GM10266 (cell line): Measurements from ENCODE around the gene ADRA1B.
"Not testable (repeated sequence)": the region's sequence is repeated elsewhere in the genome, so short reads cannot be mapped to it uniquely, and the experiment has no call there.

ENCODE experiments used
- DNase-seq: peaks from one replicate; pipeline ENCODE4 v3.0.0; 2012; ENCODE audit errors: extremely low spot score
- TF ChIP-seq, protein P1 (sequence below): IDR thresholded peaks from 2 replicates; pipeline ENCODE4 v1.5.1; 2012; ENCODE audit warnings: mild to moderate bottlenecking, low read depth; ENCODE audit not compliant: control insufficient read depth, insufficient read depth; ENCODE audit errors: missing control alignments

The ADRA1B gene

DNA sequence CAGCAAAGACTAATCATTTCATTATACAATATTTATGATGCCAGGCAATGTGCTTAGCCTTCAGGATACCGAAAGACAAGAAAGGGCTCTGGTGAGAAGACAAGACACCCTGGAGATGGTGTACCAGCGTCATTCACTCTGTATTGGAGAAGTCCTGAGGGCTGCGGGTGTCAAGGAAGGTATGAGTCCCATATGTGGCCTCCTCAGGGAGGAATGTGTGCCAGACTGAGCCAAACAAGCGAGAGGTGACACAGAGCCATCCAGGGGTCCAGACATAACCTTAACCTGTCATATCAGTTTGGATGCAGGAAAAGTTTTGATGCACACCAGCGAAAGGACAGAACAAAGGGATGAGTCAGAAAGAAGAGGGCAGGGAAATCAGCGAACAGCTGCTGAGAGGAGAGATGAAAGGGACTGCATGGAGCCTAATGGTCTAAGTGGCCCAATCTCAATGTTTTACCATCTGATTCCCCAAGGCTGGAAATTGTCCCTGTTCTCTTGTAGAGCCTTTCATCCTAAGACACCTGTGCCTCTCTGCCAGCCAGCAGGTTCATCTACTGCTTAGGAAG is 38.9 kb downstream of the ADRA1B start:
- no peak for DNase-seq

DNA sequence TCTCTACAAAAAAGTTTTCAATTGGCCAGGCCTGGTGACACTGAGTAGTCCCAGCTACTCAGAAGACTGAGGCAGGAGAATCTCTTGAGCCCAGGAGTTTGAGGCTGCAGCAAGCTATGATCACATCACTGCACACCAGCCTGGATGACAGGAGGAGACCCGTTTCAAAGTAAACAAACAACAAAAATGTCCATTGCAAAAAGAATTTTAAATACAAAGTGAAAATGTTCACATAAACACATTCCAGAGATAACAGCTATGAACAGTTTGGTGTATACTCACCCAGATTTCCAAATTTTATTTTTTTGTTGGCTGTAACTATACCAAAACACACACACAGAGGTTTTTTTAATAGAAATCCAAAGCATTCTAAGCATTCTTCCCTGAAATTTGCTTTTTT is 39.8 kb downstream of the ADRA1B start:
- no peak for DNase-seq

More for the DNA sequence above, 38.9 kb downstream of the ADRA1B start:
- TF ChIP-seq, protein P1, sequence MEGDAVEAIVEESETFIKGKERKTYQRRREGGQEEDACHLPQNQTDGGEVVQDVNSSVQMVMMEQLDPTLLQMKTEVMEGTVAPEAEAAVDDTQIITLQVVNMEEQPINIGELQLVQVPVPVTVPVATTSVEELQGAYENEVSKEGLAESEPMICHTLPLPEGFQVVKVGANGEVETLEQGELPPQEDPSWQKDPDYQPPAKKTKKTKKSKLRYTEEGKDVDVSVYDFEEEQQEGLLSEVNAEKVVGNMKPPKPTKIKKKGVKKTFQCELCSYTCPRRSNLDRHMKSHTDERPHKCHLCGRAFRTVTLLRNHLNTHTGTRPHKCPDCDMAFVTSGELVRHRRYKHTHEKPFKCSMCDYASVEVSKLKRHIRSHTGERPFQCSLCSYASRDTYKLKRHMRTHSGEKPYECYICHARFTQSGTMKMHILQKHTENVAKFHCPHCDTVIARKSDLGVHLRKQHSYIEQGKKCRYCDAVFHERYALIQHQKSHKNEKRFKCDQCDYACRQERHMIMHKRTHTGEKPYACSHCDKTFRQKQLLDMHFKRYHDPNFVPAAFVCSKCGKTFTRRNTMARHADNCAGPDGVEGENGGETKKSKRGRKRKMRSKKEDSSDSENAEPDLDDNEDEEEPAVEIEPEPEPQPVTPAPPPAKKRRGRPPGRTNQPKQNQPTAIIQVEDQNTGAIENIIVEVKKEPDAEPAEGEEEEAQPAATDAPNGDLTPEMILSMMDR, result no peak

DNA sequence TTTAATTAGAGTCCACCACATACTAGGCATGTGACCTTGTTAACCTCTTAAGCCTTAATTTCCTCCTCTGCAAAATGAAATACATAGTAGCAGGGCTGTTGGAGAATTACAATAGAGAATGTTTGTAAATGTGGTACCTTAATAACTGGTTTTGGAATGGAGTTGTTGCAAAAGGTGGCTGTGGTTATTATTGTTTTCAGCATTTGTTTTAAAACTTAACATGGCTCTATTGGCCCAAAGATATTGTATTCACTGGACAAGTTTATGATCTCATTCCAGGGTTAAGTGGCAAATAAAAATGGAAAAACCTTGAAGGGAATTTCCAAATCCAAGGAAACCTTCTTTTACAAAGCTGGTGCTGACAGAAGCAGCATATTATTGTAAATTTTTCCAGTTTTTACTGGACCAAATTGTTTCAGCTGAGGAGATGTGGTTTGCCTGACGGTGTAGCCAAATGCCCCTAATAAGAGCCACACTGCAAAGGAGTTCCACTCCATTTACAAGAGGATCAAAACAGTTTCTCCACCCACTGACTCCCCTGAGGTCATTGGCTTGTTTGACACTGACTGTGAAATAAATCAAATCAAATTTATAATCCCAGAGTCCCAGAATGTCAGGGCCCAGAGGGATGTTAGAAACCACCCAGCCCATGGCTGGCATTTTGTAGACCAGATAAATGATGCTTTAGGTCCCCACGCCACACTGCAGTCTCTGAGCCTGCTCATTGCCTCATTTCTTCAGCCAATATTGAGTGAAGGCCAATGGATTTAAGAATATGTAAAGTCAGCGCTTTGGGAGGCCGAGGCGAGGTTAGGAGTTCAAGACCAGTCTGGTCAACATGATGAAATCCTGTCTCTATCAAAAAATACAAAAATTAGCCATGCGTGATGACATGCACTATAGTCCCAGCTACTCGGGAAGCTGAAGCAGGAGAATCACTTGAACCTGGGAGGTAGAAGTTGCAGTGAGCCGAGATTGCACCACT is 45.2 kb downstream of the ADRA1B start:
- TF ChIP-seq, protein P1, result no peak
- DNase-seq, result no peak

More for the DNA sequence above, 39.8 kb downstream of the ADRA1B start:
- TF ChIP-seq, protein P1, result no peak

DNA sequence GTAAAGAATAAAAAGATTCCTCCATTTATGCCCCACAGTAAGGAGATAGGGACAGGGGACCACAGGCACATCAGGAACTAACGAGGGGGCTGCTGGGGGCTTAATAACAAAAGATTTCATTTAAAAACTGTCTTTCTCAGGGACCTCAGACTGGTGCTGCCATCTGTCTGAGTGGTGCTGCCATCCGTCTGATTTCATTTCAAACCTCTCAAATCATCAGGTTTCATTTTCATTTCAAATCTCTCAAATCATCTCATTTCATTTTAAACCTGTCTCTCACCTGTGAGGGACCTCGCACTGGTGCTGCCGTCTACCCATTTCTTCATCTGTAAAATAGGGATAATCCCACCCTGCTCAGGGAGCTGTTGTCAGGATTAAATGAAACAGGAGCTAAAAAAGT is 45.9 kb downstream of the ADRA1B start:
- no peak for DNase-seq
- TF ChIP-seq, protein P1, result no peak

GRCh38 chr5:159963935-159964334 is 47.7 kb downstream of the ADRA1B start:
- TF ChIP-seq, protein P1, result no peak
- DNase-seq, result no peak

- TF ChIP-seq, protein P1, result peak; percentile 60
- DNase-seq, result no peak
Observed at GRCh38 chr5:159965031-159965837, 49.0 kb downstream of the ADRA1B start.

DNA sequence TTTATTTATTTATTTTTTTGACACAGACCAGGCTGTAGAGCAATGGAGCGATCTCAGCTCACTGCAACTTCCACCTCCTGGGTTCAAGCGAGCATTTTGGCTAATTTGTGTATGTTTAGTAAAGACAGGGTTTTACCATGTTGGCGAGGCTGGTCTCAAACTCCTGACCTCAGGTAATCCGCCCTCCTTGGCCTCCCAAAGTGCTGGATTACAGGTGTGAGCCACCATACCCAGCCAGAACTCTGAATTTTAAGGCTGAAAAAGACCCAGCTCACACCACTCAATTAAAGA is 49.5 kb downstream of the ADRA1B start:
- DNase-seq, result not testable (repeated sequence)
